DMS153 treated with DMSO at 0.1 percent for 48 hours (cell line): ENCODE data around the gene PPP1R16B.

Experiments
- DNase-seq: peaks from one replicate; lab custom pipeline; 2025; ENCODE audit not compliant: unreplicated experiment; lab: John Stamatoyannopoulos, UW

The PPP1R16B gene

DNA sequence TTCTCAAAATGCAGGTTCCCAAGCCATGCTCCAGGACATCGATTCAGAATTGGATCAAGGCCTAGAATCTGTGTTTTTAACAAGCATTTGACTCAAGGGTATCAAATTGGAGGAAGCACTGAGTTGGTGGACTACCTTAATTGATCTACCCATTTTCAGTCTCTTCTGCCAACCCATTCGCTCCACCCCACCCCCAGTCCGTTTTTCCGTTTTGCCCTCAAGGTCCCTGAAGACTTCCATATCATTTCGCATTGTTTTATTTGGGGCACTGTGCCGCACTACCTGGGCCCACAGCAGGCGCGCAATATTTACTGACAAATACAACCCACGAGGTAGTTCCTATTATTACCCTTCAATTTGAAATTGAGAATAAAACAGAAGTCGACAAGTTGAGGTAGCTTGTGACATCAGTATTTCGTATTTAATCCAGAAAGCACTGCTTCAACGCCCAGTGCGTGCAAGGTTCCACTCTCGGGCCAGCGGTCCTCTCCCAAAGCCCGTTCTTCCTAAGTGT lies 156.1 kb downstream of the PPP1R16B start:
- no peak for DNase-seq

DNA sequence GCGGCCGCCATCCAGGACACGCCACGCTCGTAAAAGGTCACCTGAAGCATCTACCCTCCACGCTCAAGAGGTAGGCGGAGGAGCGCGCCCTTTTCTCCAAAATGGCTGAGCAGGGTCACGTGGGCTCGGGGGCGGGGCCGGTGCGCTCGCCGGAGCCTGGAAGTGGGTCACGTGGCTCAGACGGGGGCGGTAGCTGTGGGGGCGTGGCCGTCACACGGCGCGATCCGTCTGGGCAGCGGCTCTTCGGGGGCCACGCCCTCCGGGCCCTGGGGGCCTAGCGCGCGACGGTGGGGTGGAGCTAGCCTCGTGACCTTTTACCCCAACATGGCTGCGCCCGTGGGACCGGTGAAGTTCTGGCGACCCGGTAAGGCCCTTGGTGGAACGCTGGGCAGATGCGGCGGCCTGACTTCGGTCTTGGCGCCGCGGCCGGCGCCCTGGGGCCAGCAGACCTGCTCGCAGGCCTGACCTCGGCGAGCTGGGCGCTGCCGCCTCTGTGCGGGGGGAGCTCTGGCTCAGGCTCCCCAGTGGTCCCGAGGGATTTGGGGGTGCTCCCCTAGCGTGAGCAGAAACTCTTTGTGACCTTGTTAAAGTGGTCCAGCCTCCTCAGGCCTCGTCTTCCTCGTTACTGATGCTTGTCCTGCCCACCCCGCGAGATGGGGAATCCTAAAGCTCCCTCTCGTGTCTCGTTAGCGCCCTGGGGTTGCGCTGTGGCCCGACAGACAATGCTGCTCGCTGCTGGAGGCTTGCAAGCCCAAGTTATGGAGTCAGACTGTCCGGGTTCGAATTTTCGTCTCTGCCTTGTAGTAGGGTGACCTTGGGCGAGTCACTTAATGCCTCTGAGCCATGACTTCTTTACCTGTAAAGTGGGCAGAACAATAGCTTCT lies 156.8 kb downstream of the PPP1R16B start, which contains the start of gene DHX35:
Gene DHX35 (plus strand): TSS at position 301 of the 884 bp plus-strand sequence. CDS start 24 bp downstream, at position 325.
- DNase-seq: peak; percentile 93

DNA sequence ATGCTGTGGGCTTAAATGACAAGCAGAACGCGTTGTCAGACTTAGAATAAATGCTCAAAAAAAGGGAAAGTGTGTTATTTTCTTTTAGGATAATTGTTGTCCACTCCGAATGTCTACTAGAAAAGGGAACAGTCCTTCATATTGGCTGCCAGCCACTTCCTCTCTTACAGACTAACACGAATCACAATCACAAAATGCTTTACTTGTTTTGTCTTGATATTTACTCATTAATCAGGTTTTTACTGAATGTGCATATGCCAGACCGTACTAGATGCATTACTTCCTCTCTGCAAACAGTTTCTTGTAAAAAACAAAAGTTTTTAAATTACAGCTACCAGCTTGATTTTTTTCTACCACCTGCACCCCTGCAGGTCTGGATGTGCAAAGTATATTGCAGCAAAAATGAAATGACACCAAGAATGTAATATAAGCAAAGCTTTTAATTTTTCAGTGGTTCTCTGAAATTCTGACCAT lies 157.5 kb downstream of the PPP1R16B start:
- no peak for DNase-seq

DNA sequence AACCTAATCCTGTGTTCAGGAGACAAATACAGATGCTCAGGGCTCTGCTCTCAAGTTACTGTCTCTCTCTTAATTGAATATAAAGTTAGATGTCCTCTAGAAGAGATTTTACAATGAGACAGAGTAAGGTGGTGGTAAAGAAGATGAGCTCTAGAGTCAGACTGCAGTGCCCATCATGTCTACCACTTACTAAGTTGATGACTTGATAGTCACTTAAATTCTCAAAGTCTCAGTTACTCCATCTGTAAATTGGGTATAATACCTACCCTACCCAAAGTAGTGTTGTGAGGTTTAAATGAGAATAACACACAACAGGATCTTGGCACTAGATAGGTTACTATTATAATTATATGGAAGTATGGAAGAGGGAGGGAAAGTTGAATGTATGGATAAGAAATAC lies 158.2 kb downstream of the PPP1R16B start:
- no peak for DNase-seq

DNA sequence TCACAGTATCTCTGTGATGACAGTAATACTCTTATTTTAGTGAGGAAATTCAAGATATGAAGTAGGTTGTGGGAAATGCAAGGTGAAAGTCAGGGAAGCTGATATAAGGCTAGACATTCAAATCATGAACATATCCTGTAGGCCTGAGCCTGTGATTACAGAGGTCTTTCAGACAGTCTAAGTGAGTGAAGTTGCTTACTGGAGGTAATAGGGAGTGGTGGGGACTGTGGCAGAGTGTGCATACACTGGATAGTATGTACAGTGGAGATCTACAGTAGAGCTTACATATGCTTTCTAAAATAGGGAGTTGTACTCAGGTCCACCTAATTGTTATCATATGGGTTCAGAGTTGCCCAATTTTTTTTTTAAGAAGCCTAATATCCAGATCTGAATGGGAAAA lies 159.8 kb downstream of the PPP1R16B start:
- DNase-seq: no peak

DNA sequence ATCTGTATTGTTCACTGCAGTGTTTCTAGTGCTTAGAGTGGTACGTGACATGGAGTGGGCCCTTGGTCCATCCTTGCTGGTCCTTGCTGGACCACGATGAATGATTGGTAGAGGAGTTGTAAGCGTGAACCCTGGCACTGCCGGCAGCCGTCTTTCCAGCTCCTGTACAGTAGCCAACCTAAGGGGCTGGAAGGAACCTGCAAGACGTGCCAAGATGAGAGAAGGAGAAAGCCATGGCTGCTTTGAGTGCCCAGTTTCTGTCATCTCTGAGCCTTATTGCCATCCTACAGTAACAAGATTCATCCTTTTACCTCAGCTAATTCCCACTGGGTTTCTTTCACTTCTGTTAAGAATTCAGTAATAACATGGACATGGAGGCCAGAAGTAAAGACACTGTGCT lies 162.6 kb downstream of the PPP1R16B start:
- DNase-seq: no peak

DNA sequence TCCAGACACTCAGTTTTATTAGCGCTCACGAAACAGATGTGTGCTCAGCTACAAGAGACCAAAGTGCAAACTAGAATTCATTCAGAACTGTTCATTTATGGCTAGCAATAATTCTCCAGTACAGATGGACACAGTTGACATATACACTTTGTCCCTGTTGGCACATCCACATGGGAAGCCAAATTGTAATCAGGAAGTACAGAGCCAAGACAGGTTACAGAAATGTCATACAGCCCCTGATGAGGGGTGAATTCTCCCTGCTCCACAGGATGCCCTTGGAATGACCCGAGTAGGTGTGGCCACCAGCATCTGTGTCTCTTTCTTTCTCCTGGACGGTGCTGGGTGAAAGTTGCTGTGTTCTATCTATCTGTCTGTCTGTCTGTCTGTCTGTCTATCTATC lies 164.2 kb downstream of the PPP1R16B start:
- DNase-seq: no peak

DNA sequence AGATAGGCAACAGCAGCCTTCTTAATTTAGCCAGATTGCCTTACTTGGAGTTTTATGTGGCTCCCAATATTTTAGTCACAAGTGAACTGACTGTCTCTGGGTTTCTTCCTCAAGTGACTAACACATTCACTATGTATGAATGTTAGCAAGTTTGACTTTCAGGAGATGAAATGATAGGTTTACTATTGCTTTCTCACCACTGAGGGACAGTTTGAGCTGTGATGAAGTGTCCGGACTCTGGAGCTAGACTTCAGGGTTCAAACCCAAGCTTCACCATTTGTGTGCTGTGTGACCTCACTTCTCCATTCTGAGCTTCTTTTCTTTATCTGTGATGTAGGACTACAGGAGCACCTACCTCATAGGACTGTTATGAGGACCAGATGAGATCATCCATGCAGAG lies 164.8 kb downstream of the PPP1R16B start:
- no peak for DNase-seq
